WTC11 (cell line): Measurements from ENCODE around the gene SORCS2. TPM values are rescaled to one million over a fixed set of nuclear protein-coding genes. Genes with fewer than 3 reads are reported as not detected.

ENCODE experiments used
- ATAC-seq: fragments of 200-7000 bp; cut with Tn5 transposase; 2 replicates; pipeline ENCODE4 v1.10.0; 2021; ENCODE audit warnings: mild to moderate bottlenecking, moderate library complexity
- CTCF ChIA-PET: fragments of 300-600 bp; sonication (Branson Sonifier 250); formaldehyde crosslinking; loops from one replicate; lab custom pipeline; 2021; ENCODE audit warnings: antibody characterized with exemption; lab: Charles Lee
- POLR2A ChIA-PET: fragments of 350-600 bp; sonication (Branson Sonifier 250); formaldehyde crosslinking; loops from one replicate; lab custom pipeline; 2021; ENCODE audit warnings: antibody characterized with exemption; lab: Charles Lee
- DNase-seq: peaks from one replicate; pipeline ENCODE4 v3.0.0; 2021; ENCODE audit warnings: low spot score
- H3K27ac Mint-ChIP-seq: 2 replicates; pipeline ENCODE4 v1.8.0; 2021; ENCODE audit warnings: mixed read lengths
- H3K27me3 Mint-ChIP-seq: 2 replicates; pipeline ENCODE4 v1.8.0; 2021; ENCODE audit warnings: low read depth, mild to moderate bottlenecking, moderate library complexity, mixed read lengths
- H3K36me3 Mint-ChIP-seq: 2 replicates; pipeline ENCODE4 v1.8.0; 2021; ENCODE audit warnings: mixed read lengths
- H3K4me1 Mint-ChIP-seq: 2 replicates; pipeline ENCODE4 v1.8.0; 2022; ENCODE audit warnings: mixed read lengths
- H3K4me3 Mint-ChIP-seq: 2 replicates; pipeline ENCODE4 v1.8.0; 2021; ENCODE audit warnings: mild to moderate bottlenecking, moderate library complexity, mixed read lengths
- H3K9me3 Mint-ChIP-seq: 2 replicates; pipeline ENCODE4 v1.8.0; 2021; ENCODE audit warnings: mixed read lengths
- ATF1 ChIP-seq: sonication (generic); formaldehyde crosslinking; IDR thresholded peaks from 2 replicates; pipeline ENCODE4 v1.8.1; 2023; ENCODE audit warnings: mild to moderate bottlenecking, moderate library complexity, missing genetic modification reagents
- CREM ChIP-seq: sonication (generic); formaldehyde crosslinking; IDR thresholded peaks from 2 replicates; pipeline ENCODE4 v1.8.1; 2022; ENCODE audit warnings: mild to moderate bottlenecking, missing genetic modification reagents, moderate library complexity
- EMX1 ChIP-seq: fragments of 250-450 bp; sonication (Bioruptor Pico); IDR thresholded peaks from 2 replicates; pipeline ENCODE4 v1.8.0; 2021; ENCODE audit warnings: mild to moderate bottlenecking
- ESRRA ChIP-seq: sonication (generic); formaldehyde crosslinking; IDR thresholded peaks from 2 replicates; pipeline ENCODE4 v1.8.1; 2022; ENCODE audit warnings: mild to moderate bottlenecking, missing genetic modification reagents, borderline replicate concordance
- GTF2I ChIP-seq: fragments of 250-450 bp; sonication (Bioruptor Pico); conservative IDR thresholded peaks from 2 replicates; pipeline ENCODE4 v1.4.0; 2021; ENCODE audit warnings: mild to moderate bottlenecking
- HMGA2 ChIP-seq: fragments of 250-450 bp; sonication (Bioruptor Pico); IDR thresholded peaks from 2 replicates; pipeline ENCODE4 v1.4.0; 2021; ENCODE audit warnings: mild to moderate bottlenecking, moderate library complexity
- JAZF1 ChIP-seq: fragments of 250-450 bp; sonication (Bioruptor Pico); IDR thresholded peaks from 2 replicates; pipeline ENCODE4 v1.9.0; 2021; ENCODE audit warnings: moderate library complexity, mild to moderate bottlenecking, inconsistent platforms
- JUN ChIP-seq: sonication (generic); formaldehyde crosslinking; IDR thresholded peaks from 2 replicates; pipeline ENCODE4 v1.8.0; 2023; ENCODE audit warnings: mild to moderate bottlenecking, missing genetic modification reagents
- KAT7 ChIP-seq: sonication (generic); formaldehyde crosslinking; IDR thresholded peaks from 2 replicates; pipeline ENCODE4 v1.8.1; 2023; ENCODE audit warnings: missing genetic modification reagents, mild to moderate bottlenecking, borderline replicate concordance
- NR1H2 ChIP-seq: sonication (generic); formaldehyde crosslinking; IDR thresholded peaks from 2 replicates; pipeline ENCODE4 v1.9.0; 2021; ENCODE audit warnings: mild to moderate bottlenecking, moderate library complexity, missing genetic modification reagents
- TCF7 ChIP-seq: sonication (generic); formaldehyde crosslinking; IDR thresholded peaks from 2 replicates; pipeline ENCODE4 v1.8.0; 2022; ENCODE audit warnings: mild to moderate bottlenecking, low read depth, missing genetic modification reagents, moderate library complexity
- TEAD4 ChIP-seq: sonication (generic); formaldehyde crosslinking; IDR thresholded peaks from 2 replicates; pipeline ENCODE4 v1.8.0; 2022; ENCODE audit warnings: mild to moderate bottlenecking, missing genetic modification reagents
- ZNF423 ChIP-seq: fragments of 250-450 bp; sonication (Bioruptor Pico); IDR thresholded peaks from 2 replicates; pipeline ENCODE4 v2.1.2; 2022; ENCODE audit warnings: mild to moderate bottlenecking, moderate library complexity
- ZNF512 ChIP-seq: sonication (generic); formaldehyde crosslinking; IDR thresholded peaks from 2 replicates; pipeline ENCODE4 v1.8.1; 2022; ENCODE audit warnings: missing genetic modification reagents, borderline replicate concordance
- total RNA-seq: library from RNA; stranded (reverse); gene quantifications from 3 replicates; pipeline ENCODE4 v1.2.3, GENCODE V29; 2021
- TF ChIP-seq, protein P1 (sequence below): sonication (generic); formaldehyde crosslinking; IDR thresholded peaks from 2 replicates; pipeline ENCODE4 v1.8.1; 2023; ENCODE audit warnings: mild to moderate bottlenecking, missing genetic modification reagents
- TF ChIP-seq, protein P2 (sequence below): sonication (generic); formaldehyde crosslinking; IDR thresholded peaks from 2 replicates; pipeline ENCODE4 v1.8.1; 2022; ENCODE audit warnings: mild to moderate bottlenecking, missing genetic modification reagents, moderate library complexity, borderline replicate concordance
- TF ChIP-seq, protein P3 (sequence below): fragments of 250-450 bp; sonication (Bioruptor Pico); IDR thresholded peaks from 2 replicates; pipeline ENCODE4 v1.9.0; 2021; ENCODE audit warnings: mild to moderate bottlenecking
- TF ChIP-seq, protein P4 (sequence below): sonication (generic); formaldehyde crosslinking; IDR thresholded peaks from 2 replicates; pipeline ENCODE4 v1.8.0; 2023; ENCODE audit warnings: missing genetic modification reagents, mild to moderate bottlenecking, borderline replicate concordance
- TF ChIP-seq, protein P5 (sequence below): fragments of 250-450 bp; sonication (Bioruptor Pico); IDR thresholded peaks from 2 replicates; pipeline ENCODE4 v1.9.0; 2021; ENCODE audit warnings: mild to moderate bottlenecking
- TF ChIP-seq, protein P6 (sequence below): sonication (generic); formaldehyde crosslinking; IDR thresholded peaks from 2 replicates; pipeline ENCODE4 v1.8.1; 2022; ENCODE audit warnings: low read depth, missing genetic modification reagents, borderline replicate concordance
- TF ChIP-seq, protein P7 (sequence below): sonication (generic); formaldehyde crosslinking; IDR thresholded peaks from 2 replicates; pipeline ENCODE4 v1.8.0; 2022; ENCODE audit warnings: mild to moderate bottlenecking, missing genetic modification reagents

SORCS2 gene
- total RNA-seq, 1 experiment from 2014 or later, result 6.6 TPM

- TF ChIP-seq, protein P1, sequence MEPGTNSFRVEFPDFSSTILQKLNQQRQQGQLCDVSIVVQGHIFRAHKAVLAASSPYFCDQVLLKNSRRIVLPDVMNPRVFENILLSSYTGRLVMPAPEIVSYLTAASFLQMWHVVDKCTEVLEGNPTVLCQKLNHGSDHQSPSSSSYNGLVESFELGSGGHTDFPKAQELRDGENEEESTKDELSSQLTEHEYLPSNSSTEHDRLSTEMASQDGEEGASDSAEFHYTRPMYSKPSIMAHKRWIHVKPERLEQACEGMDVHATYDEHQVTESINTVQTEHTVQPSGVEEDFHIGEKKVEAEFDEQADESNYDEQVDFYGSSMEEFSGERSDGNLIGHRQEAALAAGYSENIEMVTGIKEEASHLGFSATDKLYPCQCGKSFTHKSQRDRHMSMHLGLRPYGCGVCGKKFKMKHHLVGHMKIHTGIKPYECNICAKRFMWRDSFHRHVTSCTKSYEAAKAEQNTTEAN (CRISPR knock-in tag), result no peak
- TF ChIP-seq ESRRA (no peak), EMX1 (CRISPR knock-in tag) (no peak), JAZF1 (CRISPR knock-in tag) (no peak), GTF2I (CRISPR knock-in tag) (no peak), NR1H2 (CRISPR knock-in tag) (no peak), TEAD4 (CRISPR knock-in tag) (no peak)
- TF ChIP-seq, protein P2, sequence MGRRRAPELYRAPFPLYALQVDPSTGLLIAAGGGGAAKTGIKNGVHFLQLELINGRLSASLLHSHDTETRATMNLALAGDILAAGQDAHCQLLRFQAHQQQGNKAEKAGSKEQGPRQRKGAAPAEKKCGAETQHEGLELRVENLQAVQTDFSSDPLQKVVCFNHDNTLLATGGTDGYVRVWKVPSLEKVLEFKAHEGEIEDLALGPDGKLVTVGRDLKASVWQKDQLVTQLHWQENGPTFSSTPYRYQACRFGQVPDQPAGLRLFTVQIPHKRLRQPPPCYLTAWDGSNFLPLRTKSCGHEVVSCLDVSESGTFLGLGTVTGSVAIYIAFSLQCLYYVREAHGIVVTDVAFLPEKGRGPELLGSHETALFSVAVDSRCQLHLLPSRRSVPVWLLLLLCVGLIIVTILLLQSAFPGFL (CRISPR knock-in tag), result no peak
Measured at GRCh38 chr4:7634661-7635251, 442.4 kb downstream of the SORCS2 start (continued).

GRCh38 chr4:7635445-7636239, 443.3 kb downstream of the SORCS2 start:
- ChIA-PET POLR2A (no interaction called here), CTCF (interaction anchor here (1.0 to 1.7 kb wide), 2 partner anchors 15 to 126 kb away, joined by 3 to 5 read pairs; no protein-coding TSS in a partner anchor)
- no peak overlapping the region for H3K27ac Mint-ChIP-seq
- no peaks in the 10 kb centered on the region for H3K36me3 Mint-ChIP-seq
- H3K4me1 Mint-ChIP-seq, result peaks cover 21% of the 10 kb centered on the region
- peaks cover 29% of the 10 kb centered on the region for H3K27me3 Mint-ChIP-seq
- no peak overlapping the region for H3K4me3 Mint-ChIP-seq
- 0 out of 2 replicates have a peak, but pooled peaks cover 4% of the 10 kb centered on the region for H3K9me3 Mint-ChIP-seq
- ATAC-seq (no peak), DNase-seq (no peak)
- TF ChIP-seq, protein P3, sequence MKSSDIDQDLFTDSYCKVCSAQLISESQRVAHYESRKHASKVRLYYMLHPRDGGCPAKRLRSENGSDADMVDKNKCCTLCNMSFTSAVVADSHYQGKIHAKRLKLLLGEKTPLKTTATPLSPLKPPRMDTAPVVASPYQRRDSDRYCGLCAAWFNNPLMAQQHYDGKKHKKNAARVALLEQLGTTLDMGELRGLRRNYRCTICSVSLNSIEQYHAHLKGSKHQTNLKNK (CRISPR knock-in tag), result no peak
- TF ChIP-seq CREM (CRISPR knock-in tag) (no peak), KAT7 (no peak), JUN (CRISPR knock-in tag) (no peak), ZNF423 (no peak), HMGA2 (no peak), TCF7 (CRISPR knock-in tag) (no peak), ZNF512 (no peak), ATF1 (CRISPR knock-in tag) (no peak)
- TF ChIP-seq, protein P4, sequence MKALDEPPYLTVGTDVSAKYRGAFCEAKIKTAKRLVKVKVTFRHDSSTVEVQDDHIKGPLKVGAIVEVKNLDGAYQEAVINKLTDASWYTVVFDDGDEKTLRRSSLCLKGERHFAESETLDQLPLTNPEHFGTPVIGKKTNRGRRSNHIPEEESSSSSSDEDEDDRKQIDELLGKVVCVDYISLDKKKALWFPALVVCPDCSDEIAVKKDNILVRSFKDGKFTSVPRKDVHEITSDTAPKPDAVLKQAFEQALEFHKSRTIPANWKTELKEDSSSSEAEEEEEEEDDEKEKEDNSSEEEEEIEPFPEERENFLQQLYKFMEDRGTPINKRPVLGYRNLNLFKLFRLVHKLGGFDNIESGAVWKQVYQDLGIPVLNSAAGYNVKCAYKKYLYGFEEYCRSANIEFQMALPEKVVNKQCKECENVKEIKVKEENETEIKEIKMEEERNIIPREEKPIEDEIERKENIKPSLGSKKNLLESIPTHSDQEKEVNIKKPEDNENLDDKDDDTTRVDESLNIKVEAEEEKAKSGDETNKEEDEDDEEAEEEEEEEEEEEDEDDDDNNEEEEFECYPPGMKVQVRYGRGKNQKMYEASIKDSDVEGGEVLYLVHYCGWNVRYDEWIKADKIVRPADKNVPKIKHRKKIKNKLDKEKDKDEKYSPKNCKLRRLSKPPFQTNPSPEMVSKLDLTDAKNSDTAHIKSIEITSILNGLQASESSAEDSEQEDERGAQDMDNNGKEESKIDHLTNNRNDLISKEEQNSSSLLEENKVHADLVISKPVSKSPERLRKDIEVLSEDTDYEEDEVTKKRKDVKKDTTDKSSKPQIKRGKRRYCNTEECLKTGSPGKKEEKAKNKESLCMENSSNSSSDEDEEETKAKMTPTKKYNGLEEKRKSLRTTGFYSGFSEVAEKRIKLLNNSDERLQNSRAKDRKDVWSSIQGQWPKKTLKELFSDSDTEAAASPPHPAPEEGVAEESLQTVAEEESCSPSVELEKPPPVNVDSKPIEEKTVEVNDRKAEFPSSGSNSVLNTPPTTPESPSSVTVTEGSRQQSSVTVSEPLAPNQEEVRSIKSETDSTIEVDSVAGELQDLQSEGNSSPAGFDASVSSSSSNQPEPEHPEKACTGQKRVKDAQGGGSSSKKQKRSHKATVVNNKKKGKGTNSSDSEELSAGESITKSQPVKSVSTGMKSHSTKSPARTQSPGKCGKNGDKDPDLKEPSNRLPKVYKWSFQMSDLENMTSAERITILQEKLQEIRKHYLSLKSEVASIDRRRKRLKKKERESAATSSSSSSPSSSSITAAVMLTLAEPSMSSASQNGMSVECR (CRISPR knock-in tag), result no peak
- TF ChIP-seq, protein P5, sequence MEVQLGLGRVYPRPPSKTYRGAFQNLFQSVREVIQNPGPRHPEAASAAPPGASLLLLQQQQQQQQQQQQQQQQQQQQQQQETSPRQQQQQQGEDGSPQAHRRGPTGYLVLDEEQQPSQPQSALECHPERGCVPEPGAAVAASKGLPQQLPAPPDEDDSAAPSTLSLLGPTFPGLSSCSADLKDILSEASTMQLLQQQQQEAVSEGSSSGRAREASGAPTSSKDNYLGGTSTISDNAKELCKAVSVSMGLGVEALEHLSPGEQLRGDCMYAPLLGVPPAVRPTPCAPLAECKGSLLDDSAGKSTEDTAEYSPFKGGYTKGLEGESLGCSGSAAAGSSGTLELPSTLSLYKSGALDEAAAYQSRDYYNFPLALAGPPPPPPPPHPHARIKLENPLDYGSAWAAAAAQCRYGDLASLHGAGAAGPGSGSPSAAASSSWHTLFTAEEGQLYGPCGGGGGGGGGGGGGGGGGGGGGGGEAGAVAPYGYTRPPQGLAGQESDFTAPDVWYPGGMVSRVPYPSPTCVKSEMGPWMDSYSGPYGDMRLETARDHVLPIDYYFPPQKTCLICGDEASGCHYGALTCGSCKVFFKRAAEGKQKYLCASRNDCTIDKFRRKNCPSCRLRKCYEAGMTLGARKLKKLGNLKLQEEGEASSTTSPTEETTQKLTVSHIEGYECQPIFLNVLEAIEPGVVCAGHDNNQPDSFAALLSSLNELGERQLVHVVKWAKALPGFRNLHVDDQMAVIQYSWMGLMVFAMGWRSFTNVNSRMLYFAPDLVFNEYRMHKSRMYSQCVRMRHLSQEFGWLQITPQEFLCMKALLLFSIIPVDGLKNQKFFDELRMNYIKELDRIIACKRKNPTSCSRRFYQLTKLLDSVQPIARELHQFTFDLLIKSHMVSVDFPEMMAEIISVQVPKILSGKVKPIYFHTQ, result no peak
- TF ChIP-seq, protein P6, sequence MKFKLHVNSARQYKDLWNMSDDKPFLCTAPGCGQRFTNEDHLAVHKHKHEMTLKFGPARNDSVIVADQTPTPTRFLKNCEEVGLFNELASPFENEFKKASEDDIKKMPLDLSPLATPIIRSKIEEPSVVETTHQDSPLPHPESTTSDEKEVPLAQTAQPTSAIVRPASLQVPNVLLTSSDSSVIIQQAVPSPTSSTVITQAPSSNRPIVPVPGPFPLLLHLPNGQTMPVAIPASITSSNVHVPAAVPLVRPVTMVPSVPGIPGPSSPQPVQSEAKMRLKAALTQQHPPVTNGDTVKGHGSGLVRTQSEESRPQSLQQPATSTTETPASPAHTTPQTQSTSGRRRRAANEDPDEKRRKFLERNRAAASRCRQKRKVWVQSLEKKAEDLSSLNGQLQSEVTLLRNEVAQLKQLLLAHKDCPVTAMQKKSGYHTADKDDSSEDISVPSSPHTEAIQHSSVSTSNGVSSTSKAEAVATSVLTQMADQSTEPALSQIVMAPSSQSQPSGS (CRISPR knock-in tag), result no peak
- TF ChIP-seq, protein P7, sequence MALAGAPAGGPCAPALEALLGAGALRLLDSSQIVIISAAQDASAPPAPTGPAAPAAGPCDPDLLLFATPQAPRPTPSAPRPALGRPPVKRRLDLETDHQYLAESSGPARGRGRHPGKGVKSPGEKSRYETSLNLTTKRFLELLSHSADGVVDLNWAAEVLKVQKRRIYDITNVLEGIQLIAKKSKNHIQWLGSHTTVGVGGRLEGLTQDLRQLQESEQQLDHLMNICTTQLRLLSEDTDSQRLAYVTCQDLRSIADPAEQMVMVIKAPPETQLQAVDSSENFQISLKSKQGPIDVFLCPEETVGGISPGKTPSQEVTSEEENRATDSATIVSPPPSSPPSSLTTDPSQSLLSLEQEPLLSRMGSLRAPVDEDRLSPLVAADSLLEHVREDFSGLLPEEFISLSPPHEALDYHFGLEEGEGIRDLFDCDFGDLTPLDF (CRISPR knock-in tag), result no peak
